SK-N-SH (cell line): ENCODE results near the gene FBXO2. TPM values are rescaled to one million over a fixed set of nuclear protein-coding genes. Genes with fewer than 3 reads are reported as not detected.

Experiments used
- CTCF ChIA-PET: fragments of 300-600, 350-600 bp; formaldehyde crosslinking; extraction: SDS; loops from one replicate; lab custom pipeline; 2021; lab: Yijun Ruan, JAX
- POLR2A ChIA-PET: fragments of 350-600 bp; sonication (Branson Sonifier 250); formaldehyde crosslinking; extraction: SDS; loops from one replicate; lab custom pipeline; 2020; ENCODE audit warnings: antibody characterized with exemption, inconsistent platforms; lab: Yijun Ruan, JAX
- DNase-seq: peaks from one replicate; pipeline ENCODE4 v3.0.0; 2012
- H2AFZ ChIP-seq: fragments of 200-600 bp; sonication (generic); 2 replicates; pipeline ENCODE4 v1.8.1; 2016; ENCODE audit warnings: antibody characterized with exemption, mild to moderate bottlenecking, low read depth
- H3F3A ChIP-seq: fragments of 200-600 bp; sonication (generic); replicated peaks from 2 replicates; pipeline ENCODE3; 2016; ENCODE audit warnings: antibody characterized with exemption, mild to moderate bottlenecking; ENCODE audit not compliant: insufficient read depth
- H3K27ac ChIP-seq, 2 experiments: fragments of 200-500 bp in 1 of 2; fragments of 200-600 bp in 1 of 2; sonication (Bioruptor generic) in 1 of 2; sonication (generic), shearing (Covaris generic) in 1 of 2; 2 replicates each; pipeline versions ENCODE4 v1.5.1 to v1.6.1; 2014 to 2016; ENCODE audit warnings: low read depth in 2 of 2, inconsistent platforms in 1 of 2, low read length in 1 of 2, mild to moderate bottlenecking in 1 of 2, mixed read lengths in 1 of 2
- H3K27me3 ChIP-seq: fragments of 200-600 bp; sonication (generic), shearing (Covaris generic); 2 replicates; pipeline ENCODE4 v1.6.1; 2016; ENCODE audit warnings: mixed run types; ENCODE audit not compliant: insufficient read depth
- H3K36me3 ChIP-seq, 2 experiments: fragments of 200-500 bp in 1 of 2; fragments of 200-600 bp in 1 of 2; sonication (Bioruptor generic) in 1 of 2; sonication (generic) in 1 of 2; replicated peaks in 1 of 2; 2 replicates each; pipeline versions ENCODE3 to v1.5.1; 2014 to 2016; ENCODE audit warnings: low read length in 1 of 2, mild to moderate bottlenecking in 1 of 2; ENCODE audit not compliant: insufficient read depth in 2 of 2, control insufficient read depth in 1 of 2
- H3K4me1 ChIP-seq, 2 experiments: fragments of 200-500 bp in 1 of 2; fragments of 200-600 bp in 1 of 2; sonication (Bioruptor generic) in 1 of 2; sonication (generic), shearing (Covaris generic) in 1 of 2; 2 replicates each; pipeline versions ENCODE4 v1.5.1 to v1.6.1; 2014 to 2016; ENCODE audit warnings: low read depth in 1 of 2, low read length in 1 of 2, mixed run types in 1 of 2; ENCODE audit not compliant: insufficient read depth in 2 of 2, control insufficient read depth in 1 of 2
- H3K4me2 ChIP-seq: fragments of 200-600 bp; sonication (generic), shearing (Covaris generic); 2 replicates; pipeline ENCODE4 v1.6.1; 2017; ENCODE audit warnings: mixed run types
- H3K4me3 ChIP-seq, 2 experiments: fragments of 200-500 bp in 1 of 2; fragments of 200-600 bp in 1 of 2; sonication (Bioruptor generic) in 1 of 2; sonication (generic), shearing (Covaris generic) in 1 of 2; 2 replicates each; pipeline versions ENCODE4 v1.5.1 to v1.8.1; 2014 to 2016; ENCODE audit warnings: low read depth in 2 of 2, inconsistent platforms in 1 of 2, low read length in 1 of 2, mild to moderate bottlenecking in 1 of 2, mixed read lengths in 1 of 2, moderate library complexity in 1 of 2
- H3K79me2 ChIP-seq: fragments of 200-600 bp; sonication (generic); 2 replicates; pipeline ENCODE4 v1.8.1; 2017; ENCODE audit warnings: mild to moderate bottlenecking; ENCODE audit not compliant: insufficient read depth
- H3K9ac ChIP-seq: fragments of 200-600 bp; sonication (generic); 2 replicates; pipeline ENCODE4 v1.6.1; 2017; ENCODE audit warnings: mixed run types
- H3K9me2 ChIP-seq: fragments of 200-600 bp; sonication (generic); 2 replicates; pipeline ENCODE4 v1.6.1; 2017; ENCODE audit warnings: mixed run types
- H3K9me3 ChIP-seq: fragments of 200-600 bp; sonication (generic); 2 replicates; pipeline ENCODE4 v1.6.1; 2017; ENCODE audit warnings: mixed run types, mild to moderate bottlenecking, moderate library complexity
- H4K20me1 ChIP-seq: fragments of 200-600 bp; sonication (generic); 2 replicates; pipeline ENCODE4 v1.6.1; 2017; ENCODE audit warnings: mild to moderate bottlenecking, mixed run types; ENCODE audit not compliant: insufficient read depth
- CHD2 ChIP-seq: fragments of 150-350 bp; IDR thresholded peaks from 2 replicates; pipeline ENCODE4 v1.6.1; 2018; ENCODE audit warnings: low read length; ENCODE audit not compliant: partially characterized antibody
- EZH2phosphoT487 ChIP-seq: fragments of 200-600 bp; sonication (generic); IDR thresholded peaks from 2 replicates; pipeline ENCODE4 v1.6.1; 2017; ENCODE audit warnings: low read depth, mixed run types, mild to moderate bottlenecking, antibody characterized with exemption, moderate library complexity, borderline replicate concordance
- FOSL2 ChIP-seq: IDR thresholded peaks from 2 replicates; pipeline ENCODE4 v1.4.0; 2012; ENCODE audit warnings: low read depth, mild to moderate bottlenecking, moderate library complexity, borderline replicate concordance
- FOXJ3 ChIP-seq: sonication (generic); formaldehyde crosslinking; IDR thresholded peaks from 2 replicates; pipeline ENCODE4 v1.5.1; 2020; ENCODE audit warnings: mild to moderate bottlenecking, missing genetic modification reagents
- GABPA ChIP-seq: IDR thresholded peaks from 2 replicates; pipeline ENCODE4 v1.4.0; 2012; ENCODE audit warnings: low read depth, mild to moderate bottlenecking
- JUND ChIP-seq: IDR thresholded peaks from 2 replicates; pipeline ENCODE4 v1.4.0; 2012
- NFIC ChIP-seq: IDR thresholded peaks from 2 replicates; pipeline ENCODE4 v1.4.0; 2012; ENCODE audit warnings: borderline replicate concordance
- POLR2AphosphoS5 ChIP-seq: IDR thresholded peaks from 2 replicates; pipeline ENCODE4 v1.6.1; 2012; ENCODE audit warnings: low read depth, low read length
- RFX5 ChIP-seq: IDR thresholded peaks from 2 replicates; pipeline ENCODE4 v1.6.1; 2012; ENCODE audit warnings: mild to moderate bottlenecking, improper control_type of control experiment, low read length
- RXRA ChIP-seq: IDR thresholded peaks from 2 replicates; pipeline ENCODE4 v1.4.0; 2012; ENCODE audit warnings: low read depth, mild to moderate bottlenecking, borderline replicate concordance
- SIN3A ChIP-seq: IDR thresholded peaks from 2 replicates; pipeline ENCODE4 v1.6.1; 2012; ENCODE audit warnings: low read depth, mild to moderate bottlenecking, low read length, moderate library complexity, borderline replicate concordance
- TAF1 ChIP-seq: IDR thresholded peaks from 2 replicates; pipeline ENCODE4 v1.6.1; 2012; ENCODE audit warnings: low read depth, mild to moderate bottlenecking, low read length, moderate library complexity, borderline replicate concordance
- TEAD4 ChIP-seq: IDR thresholded peaks from 2 replicates; pipeline ENCODE4 v1.4.0; 2012; ENCODE audit warnings: mild to moderate bottlenecking, borderline replicate concordance; ENCODE audit not compliant: insufficient read depth
- ZBTB33 ChIP-seq: IDR thresholded peaks from 2 replicates; pipeline ENCODE4 v1.4.0; 2012; ENCODE audit warnings: low read depth, borderline replicate concordance
- WGBS: methylation state at CpG from one replicate; pipeline ENCODE4 v1.1.6; 2017; ENCODE audit warnings: low lambda C conversion rate; 5-methylcytosine and 5-hydroxymethylcytosine counted together
- polyA plus RNA-seq, 3 experiments: library from polyadenylated mRNA; depleted of rRNA; stranded (reverse); fragments of >200 nt; gene quantifications; 2 replicates each; pipeline ENCODE4 v1.2.3, GENCODE V29; 2012
- TF ChIP-seq, protein P1 (sequence below): fragments of 150-350 bp; IDR thresholded peaks from 2 replicates; pipeline ENCODE4 v1.6.1; 2017; ENCODE audit warnings: antibody characterized with exemption, low read length, low read depth, borderline replicate concordance

Gene FBXO2
- polyA plus RNA-seq, 1 of the 3 experiments (the other 2 are of a cell fraction), result 21.7 TPM

DNA sequence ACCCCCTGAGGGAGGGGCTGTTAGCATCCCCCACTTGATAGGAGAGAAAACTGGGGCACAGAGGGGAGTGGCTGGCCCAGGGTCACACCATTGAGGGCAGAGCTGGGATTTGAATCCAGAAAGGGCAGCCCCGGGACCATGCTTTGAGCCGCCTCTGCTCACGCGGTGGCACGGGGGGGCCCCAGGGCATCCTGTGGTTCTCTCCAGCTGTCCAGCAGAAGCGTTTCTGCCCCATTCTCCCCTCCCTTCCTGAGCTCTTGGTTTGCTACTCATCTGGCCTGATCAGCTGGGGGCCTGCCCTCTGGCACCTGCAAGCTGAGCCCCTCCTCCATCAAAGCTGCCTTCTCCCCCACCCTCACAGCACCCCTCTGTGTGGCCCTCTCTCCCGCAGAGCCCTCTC, 37.5 kb downstream of the FBXO2 start (continued):
- TF ChIP-seq, protein P1, sequence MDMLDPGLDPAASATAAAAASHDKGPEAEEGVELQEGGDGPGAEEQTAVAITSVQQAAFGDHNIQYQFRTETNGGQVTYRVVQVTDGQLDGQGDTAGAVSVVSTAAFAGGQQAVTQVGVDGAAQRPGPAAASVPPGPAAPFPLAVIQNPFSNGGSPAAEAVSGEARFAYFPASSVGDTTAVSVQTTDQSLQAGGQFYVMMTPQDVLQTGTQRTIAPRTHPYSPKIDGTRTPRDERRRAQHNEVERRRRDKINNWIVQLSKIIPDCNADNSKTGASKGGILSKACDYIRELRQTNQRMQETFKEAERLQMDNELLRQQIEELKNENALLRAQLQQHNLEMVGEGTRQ, result no peak
- TF ChIP-seq EZH2phosphoT487 (no peak), RXRA (no peak)

GRCh38 chr1:11615090-11615489, 39.1 kb downstream of the FBXO2 start:
- Histone ChIP-seq H4K20me1 (no peaks in the 10 kb centered on the region), H3K9me2 (no peaks in the 10 kb centered on the region), H3K4me2 (no peak overlapping the region), H3K4me3 (no peak overlapping the region), H3K9me3 (no peaks in the 10 kb centered on the region), H3F3A (no peaks in the 10 kb centered on the region), H3K4me1 (peaks cover 0 to 22% of the 10 kb centered on the region in 2 experiments; a peak in 1 of 4 replicates), H3K27me3 (no peaks in the 10 kb centered on the region), H3K79me2 (no peaks in the 10 kb centered on the region), H3K27ac (no peak overlapping the region), H3K9ac (no peak overlapping the region), H2AFZ (no peak overlapping the region), H3K36me3 (no peaks in the 10 kb centered on the region)
- 61% methylated on average over 16 of the region's 16 CpGs for WGBS
- DNase-seq, result no peak
- ChIA-PET POLR2A (no interaction called here), CTCF (no interaction called here)
- TF ChIP-seq FOSL2, result no peak
- no peak for TF ChIP-seq TEAD4
- no peak for TF ChIP-seq TAF1
- TF ChIP-seq NFIC, result no peak

DNA sequence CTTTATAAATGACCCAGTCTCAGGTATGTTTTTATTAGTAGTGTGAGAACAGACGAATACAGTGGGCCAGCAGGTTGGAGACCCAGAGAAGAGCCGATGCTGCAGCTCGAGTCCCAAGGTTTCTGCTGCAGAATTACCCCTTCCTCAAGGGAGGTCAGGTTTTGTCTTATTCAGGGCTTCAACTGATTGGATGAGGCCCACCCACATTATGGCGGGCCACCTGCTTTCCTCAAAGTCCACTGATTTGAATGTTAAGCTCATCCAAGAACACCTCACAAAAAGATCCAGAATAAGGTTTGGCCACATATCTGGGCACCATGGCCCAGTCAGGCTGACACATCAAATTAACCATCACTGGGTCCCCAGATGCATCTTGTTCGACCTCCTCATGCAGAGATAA, 40.9 kb downstream of the FBXO2 start:
- no peak for DNase-seq
- H3K79me2 ChIP-seq, result no peaks in the 10 kb centered on the region
- no peaks in the 10 kb centered on the region for H3K9me2 ChIP-seq
- peaks cover 0 to 22% of the 10 kb centered on the region in 2 experiments; a peak in 1 of 4 replicates for H3K4me1 ChIP-seq
- H3K27me3 ChIP-seq, result no peaks in the 10 kb centered on the region
- ChIA-PET POLR2A (interaction anchor here (0.9 kb wide), 1 partner anchor 135 kb away, joined by 3 read pairs; the partner anchor contains the start of gene DISP3), CTCF (no interaction called here)
- no peak overlapping the region for H3K4me3 ChIP-seq
- no peak overlapping the region for H3K9ac ChIP-seq
- no peaks in the 10 kb centered on the region for H4K20me1 ChIP-seq
- no peaks in the 10 kb centered on the region for H3K9me3 ChIP-seq
- H3K4me2 ChIP-seq, result no peak overlapping the region
- H2AFZ ChIP-seq, result no peak overlapping the region
- H3K36me3 ChIP-seq, result no peaks in the 10 kb centered on the region
- H3F3A ChIP-seq, result no peaks in the 10 kb centered on the region
- H3K27ac ChIP-seq, result no peak overlapping the region
- 15% methylated on average over 4 of the region's 5 CpGs for WGBS
- TF ChIP-seq RFX5, result no peak
- TF ChIP-seq SIN3A, result no peak
- no peak for TF ChIP-seq POLR2AphosphoS5
- no peak for TF ChIP-seq CHD2
- no peak for TF ChIP-seq FOXJ3 (CRISPR knock-in tag)
- TF ChIP-seq GABPA, result no peak
- no peak for TF ChIP-seq ZBTB33
- TF ChIP-seq JUND, result no peak
